GM12801 (cell line): Measurements from ENCODE around the gene TUBGCP6.

ENCODE experiments used
- TF ChIP-seq, protein P1 (sequence below): IDR thresholded peaks from one replicate; pipeline ENCODE4 v1.5.1; 2011; ENCODE audit warnings: control low read depth; ENCODE audit not compliant: insufficient read length; ENCODE audit errors: extremely low read depth

TUBGCP6 gene

DNA sequence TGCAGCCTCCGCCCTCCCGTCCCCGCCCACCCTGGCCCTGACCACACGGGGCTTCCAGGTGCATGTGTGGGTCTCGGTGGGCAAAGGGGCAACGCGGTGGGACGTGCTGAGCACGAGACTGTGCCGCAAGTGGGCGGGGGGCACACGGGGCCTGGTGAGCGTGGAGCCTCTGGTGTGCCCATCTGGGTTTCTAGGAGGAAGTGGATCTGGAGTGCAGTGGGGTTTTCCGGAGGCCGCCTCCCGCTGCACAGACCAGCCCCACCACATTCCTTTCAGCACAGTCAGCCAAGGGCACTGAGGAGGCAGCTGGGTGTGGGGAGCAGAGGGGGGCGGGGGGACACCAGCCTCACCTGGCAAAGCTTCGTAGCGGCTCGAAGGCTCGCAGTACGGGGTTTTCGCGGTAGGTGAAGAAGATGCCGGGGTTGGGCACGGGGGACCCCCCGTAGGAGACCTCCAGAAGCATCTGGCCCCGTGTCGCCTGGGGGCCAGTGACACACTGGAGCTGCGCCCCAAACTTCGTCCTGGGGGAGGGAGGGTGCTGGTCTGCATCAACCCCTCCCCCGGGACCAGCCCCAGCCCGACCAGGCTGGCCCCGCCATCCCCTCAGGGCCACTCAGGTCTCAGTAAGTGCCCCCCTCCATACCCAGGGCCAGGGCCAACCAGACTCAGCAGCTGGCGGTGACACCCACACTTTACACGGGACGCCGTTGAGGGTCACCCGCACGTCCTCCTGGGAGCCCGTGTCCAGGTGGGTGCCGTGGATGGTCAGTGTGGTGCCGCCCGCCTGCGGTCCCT is 37.7 kb upstream of the TUBGCP6 start:
- TF ChIP-seq, protein P1, sequence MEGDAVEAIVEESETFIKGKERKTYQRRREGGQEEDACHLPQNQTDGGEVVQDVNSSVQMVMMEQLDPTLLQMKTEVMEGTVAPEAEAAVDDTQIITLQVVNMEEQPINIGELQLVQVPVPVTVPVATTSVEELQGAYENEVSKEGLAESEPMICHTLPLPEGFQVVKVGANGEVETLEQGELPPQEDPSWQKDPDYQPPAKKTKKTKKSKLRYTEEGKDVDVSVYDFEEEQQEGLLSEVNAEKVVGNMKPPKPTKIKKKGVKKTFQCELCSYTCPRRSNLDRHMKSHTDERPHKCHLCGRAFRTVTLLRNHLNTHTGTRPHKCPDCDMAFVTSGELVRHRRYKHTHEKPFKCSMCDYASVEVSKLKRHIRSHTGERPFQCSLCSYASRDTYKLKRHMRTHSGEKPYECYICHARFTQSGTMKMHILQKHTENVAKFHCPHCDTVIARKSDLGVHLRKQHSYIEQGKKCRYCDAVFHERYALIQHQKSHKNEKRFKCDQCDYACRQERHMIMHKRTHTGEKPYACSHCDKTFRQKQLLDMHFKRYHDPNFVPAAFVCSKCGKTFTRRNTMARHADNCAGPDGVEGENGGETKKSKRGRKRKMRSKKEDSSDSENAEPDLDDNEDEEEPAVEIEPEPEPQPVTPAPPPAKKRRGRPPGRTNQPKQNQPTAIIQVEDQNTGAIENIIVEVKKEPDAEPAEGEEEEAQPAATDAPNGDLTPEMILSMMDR = no peak

DNA sequence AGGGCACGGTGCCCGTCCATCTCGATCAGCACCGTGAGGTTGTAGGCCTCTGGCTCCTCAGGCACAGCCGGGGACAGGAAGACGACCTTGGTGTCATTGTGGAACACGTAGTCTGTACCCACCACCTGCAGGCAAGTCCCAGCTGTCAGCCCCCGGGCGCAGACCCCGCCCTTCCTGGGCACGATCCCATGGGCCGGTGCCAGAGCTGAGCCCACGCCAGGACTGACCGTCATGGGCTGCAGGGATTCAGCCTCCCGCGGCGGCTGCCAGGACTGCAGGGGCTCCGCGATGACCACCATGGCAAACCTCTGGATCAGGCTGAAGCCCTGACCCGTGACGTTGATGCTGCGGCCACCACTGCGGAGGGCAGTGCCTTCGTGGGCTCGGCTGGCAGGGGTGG is 37.1 kb upstream of the TUBGCP6 start:
- TF ChIP-seq, protein P1 = no peak

DNA sequence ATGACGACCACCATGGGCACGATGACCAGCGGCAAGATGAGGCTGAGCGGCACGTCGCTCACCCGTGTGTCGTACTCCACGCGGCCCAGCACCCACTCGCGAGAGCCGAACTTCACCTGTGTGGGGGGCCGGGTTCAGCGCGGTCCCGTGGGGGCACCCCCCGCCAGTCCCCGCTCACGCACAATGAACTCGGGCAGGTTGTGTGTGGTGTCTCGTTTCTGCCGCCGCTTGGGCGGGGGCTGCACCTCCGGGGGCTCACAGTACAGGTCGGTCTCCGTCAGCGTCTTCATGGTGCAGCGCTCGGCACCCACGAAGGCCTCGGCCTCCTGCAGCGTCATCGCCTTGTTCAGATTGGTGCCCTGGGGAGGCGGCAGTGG is 36.5 kb upstream of the TUBGCP6 start:
- TF ChIP-seq, protein P1 = no peak

DNA sequence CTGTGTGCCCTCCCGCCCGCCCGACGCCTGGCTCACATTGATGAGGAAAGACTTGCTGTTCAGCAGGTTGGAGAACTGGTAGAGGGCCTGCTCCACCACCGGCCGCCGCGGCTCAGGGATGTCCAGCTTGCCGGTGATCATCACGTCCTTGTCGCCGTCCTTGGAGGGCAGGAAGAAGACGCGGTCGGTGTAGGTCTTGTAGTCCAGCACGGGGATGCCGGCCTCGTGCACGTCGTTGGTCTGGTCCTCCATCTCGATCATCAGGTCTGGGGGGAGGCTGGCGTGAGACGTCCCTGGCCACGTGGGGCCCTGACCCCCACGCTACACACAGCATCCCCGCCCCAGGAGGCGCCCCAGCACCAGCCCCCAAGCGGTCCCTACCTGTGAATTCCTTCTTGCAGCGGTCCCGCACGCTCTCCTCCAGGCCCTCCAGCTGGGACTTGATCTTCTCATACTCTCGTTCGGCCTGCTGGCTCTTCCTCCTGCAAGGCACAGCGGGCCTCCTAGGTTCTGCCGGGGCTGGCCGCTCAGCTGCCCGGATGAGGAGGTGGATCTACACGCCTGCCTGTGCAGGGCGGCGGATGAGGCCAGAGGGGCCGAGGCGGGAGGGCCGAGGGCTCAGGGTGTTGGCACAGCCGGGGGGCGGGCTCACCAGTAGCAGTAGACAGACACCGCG is 36.0 kb upstream of the TUBGCP6 start:
- TF ChIP-seq, protein P1 = no peak

DNA sequence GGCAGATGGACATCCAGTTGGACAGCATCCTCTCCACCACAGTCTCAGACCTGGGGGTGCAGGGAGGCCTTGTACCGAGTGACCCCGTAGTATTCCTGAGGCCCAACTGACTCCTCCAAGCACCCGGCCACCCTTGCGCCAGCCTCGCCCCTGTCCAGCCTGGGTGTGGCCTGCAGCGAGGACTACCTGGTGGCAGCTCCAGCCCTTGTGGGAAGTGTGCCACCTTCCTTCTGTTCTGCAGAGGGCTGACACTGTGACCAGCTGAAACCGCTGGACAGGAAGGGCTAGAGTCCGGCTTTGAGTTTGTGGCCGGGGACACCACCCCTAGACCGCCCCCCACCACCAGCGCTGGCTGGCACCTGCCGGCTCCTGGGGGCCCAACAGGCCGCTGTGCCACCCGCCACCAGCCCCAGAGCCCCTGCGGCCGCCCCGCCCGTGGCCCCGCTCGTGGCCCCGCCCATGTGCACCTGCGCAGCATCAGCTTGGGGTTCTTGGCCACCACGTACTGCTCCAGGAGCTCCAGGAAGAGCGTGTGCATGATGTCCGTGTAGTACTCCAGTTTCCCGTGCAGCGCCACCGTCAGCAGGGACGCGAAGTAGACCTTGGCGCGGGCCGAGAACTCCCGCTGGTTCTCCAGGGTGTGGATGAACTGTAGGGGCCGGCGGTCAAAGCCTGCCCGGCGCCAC is 35.3 kb upstream of the TUBGCP6 start:
- TF ChIP-seq, protein P1 = no peak

DNA sequence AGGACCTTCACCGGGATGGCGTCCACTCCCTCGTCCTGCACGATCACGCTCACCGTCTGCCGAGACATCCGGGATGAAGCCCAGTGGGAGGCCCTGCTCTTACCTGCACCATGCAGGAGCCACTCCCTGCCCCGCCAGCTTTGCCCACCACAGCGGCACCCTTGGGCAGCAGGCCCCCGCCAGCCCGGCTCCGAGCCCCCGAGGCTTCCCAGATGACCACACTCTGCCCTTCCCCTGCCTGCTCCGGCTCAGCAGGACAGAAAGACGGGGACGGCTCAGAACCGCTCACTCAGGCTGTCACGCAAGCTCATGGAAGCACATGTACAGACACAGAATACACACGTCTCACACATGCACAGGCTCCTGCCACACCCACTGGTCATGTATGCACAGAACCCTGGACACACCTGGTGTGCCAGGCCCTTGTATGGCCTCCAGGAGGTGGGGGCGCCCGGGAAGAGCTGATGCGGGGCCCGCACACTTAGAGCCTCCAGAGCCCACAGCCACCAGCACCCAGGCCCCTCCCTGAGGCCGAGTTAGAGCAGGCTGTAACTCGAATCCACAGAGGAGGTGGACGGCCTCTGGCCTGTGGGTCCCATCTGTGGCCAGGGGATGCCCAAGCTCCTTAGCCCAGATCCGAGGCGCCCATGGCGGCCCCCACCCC is 34.3 kb upstream of the TUBGCP6 start:
- TF ChIP-seq, protein P1 = no peak

DNA sequence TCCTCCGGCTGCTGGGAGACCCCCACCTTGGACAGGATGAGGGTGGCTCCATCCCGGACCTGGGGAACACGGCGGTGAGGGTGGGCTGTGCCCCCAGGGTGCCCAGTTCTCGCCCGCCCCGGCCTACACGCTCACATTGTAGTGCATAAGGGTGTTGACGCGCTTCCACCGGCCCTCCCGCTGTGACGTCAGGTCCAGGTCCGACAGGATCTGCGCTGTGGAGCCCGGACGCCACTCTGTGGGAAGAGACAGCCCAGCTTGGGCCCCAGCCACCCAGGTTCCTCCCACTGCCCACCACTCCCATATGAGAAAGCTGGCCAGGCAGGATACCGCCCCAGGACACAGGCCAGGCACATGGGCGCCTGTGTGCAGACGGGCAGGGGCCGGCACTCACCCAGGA is 33.6 kb upstream of the TUBGCP6 start:
- TF ChIP-seq, protein P1 = no peak
